Breast epithelium (tissue), 3 donors: Measurements from ENCODE around the gene PCBD2.

Source experiments
- CTCF ChIP-seq, 3 donors: fragments of 450-650 bp; IDR thresholded peaks; one replicate each; pipeline ENCODE4 v1.5.1; 2016 to 2017; ENCODE audit warnings: antibody characterized with exemption in 3 of 3, mild to moderate bottlenecking in 3 of 3, moderate library complexity in 3 of 3
- POLR2A ChIP-seq: fragments of 450-650 bp; IDR thresholded peaks from one replicate; pipeline ENCODE4 v1.6.1; 2016; ENCODE audit warnings: antibody characterized with exemption, mild to moderate bottlenecking, moderate library complexity
- POLR2AphosphoS5 ChIP-seq, 3 donors: sonication (generic); formaldehyde crosslinking; IDR thresholded peaks; one replicate each; pipeline ENCODE4 v1.6.1; 2017; ENCODE audit warnings: antibody characterized with exemption in 3 of 3

GRCh38 chr5:134982230-134982629 lies 77.3 kb downstream of the PCBD2 start:
- TF ChIP-seq POLR2AphosphoS5 (IDR thresholded peaks at IDR 0.05) = no peak
- no peak for TF ChIP-seq CTCF (IDR thresholded peaks at IDR 0.05)
- no peak for TF ChIP-seq POLR2A
